HG02678 (cell line): ENCODE results near the gene OCA2.
A peak's percentile ranks its signal among the peaks of the same experiment; 100 is the strongest.

Experiments used
- ATAC-seq: cut with Tn5 transposase; IDR thresholded peaks from one replicate; pipeline ENCODE4 v1.9.1; 2021; ENCODE audit warnings: mild to moderate bottlenecking, moderate library complexity; ENCODE audit not compliant: unreplicated experiment

OCA2 gene

GRCh38 chr15:28105793-28106192 lies 6.7 kb upstream of the OCA2 start:
- ATAC-seq: no peak

GRCh38 chr15:28105224-28105791 lies 6.2 kb upstream of the OCA2 start:
- ATAC-seq: no peak

- ATAC-seq: no peak
These were observed 5.2 kb upstream of the OCA2 start for GRCh38 chr15:28104326-28104725.

- ATAC-seq: no peak
These were observed 4.7 kb upstream of the OCA2 start for GRCh38 chr15:28103831-28104230.

GRCh38 chr15:28101983-28102441 lies 2.9 kb upstream of the OCA2 start:
- no peak for ATAC-seq

GRCh38 chr15:28101201-28101600 lies 2.1 kb upstream of the OCA2 start:
- no peak for ATAC-seq

- no peak for ATAC-seq
These were observed 1.5 kb upstream of the OCA2 start for GRCh38 chr15:28100516-28101195.

- no peak for ATAC-seq
These were observed 533 bp upstream of the OCA2 start for GRCh38 chr15:28099555-28100140.

GRCh38 chr15:28098360-28098765 lies 752 bp downstream of the OCA2 start:
- no peak for ATAC-seq

GRCh38 chr15:28097656-28098359 lies 1.3 kb downstream of the OCA2 start:
- no peak for ATAC-seq

- ATAC-seq: no peak
These were observed 2.3 kb downstream of the OCA2 start for GRCh38 chr15:28096670-28097431.

GRCh38 chr15:28096411-28096669 lies 2.8 kb downstream of the OCA2 start:
- ATAC-seq: peak; percentile 13

GRCh38 chr15:28094732-28095521 lies 4.2 kb downstream of the OCA2 start:
- ATAC-seq: no peak

GRCh38 chr15:28093752-28094535 lies 5.2 kb downstream of the OCA2 start:
- ATAC-seq: no peak

- ATAC-seq: no peak
These were observed 7.8 kb downstream of the OCA2 start for GRCh38 chr15:28091313-28091712.

GRCh38 chr15:28086175-28086703 lies 12.9 kb downstream of the OCA2 start:
- peak; percentile 97 for ATAC-seq

- peak; percentile 14 for ATAC-seq
These were observed 13.5 kb downstream of the OCA2 start for GRCh38 chr15:28085489-28086174.

- ATAC-seq: no peak
These were observed 14.6 kb downstream of the OCA2 start for GRCh38 chr15:28084547-28084946.
